Mesothelial cell of epicardium (in vitro differentiated cells): Measurements from ENCODE around the gene RIPPLY3. TPM values are rescaled to one million over a fixed set of nuclear protein-coding genes. Genes with fewer than 3 reads are reported as not detected.
A peak's percentile ranks its signal among the peaks of the same experiment; 100 is the strongest.

ENCODE experiments used
- DNase-seq, 2 experiments: peaks; one replicate each; pipeline ENCODE4 v3.0.0; 2021; ENCODE audit warnings: low spot score in 2 of 2; ENCODE audit not compliant: unreplicated experiment in 2 of 2
- H3K27ac Mint-ChIP-seq: 2 replicates; pipeline ENCODE4 v1.8.0; 2021; ENCODE audit warnings: mixed read lengths
- H3K27me3 Mint-ChIP-seq: 2 replicates; pipeline ENCODE4 v1.8.0; 2021; ENCODE audit warnings: low read depth, mixed read lengths
- H3K36me3 Mint-ChIP-seq: 2 replicates; pipeline ENCODE4 v1.8.0; 2021; ENCODE audit warnings: mixed read lengths
- H3K4me1 Mint-ChIP-seq: 2 replicates; pipeline ENCODE4 v1.8.0; 2021; ENCODE audit warnings: mixed read lengths
- H3K4me3 Mint-ChIP-seq: 2 replicates; pipeline ENCODE4 v1.8.0; 2021; ENCODE audit warnings: mild to moderate bottlenecking, moderate library complexity, mixed read lengths
- H3K9me3 Mint-ChIP-seq: 2 replicates; pipeline ENCODE4 v1.8.0; 2021; ENCODE audit warnings: mixed read lengths
- CTCF ChIP-seq: fragments of 200-600 bp; sonication (generic); IDR thresholded peaks from one replicate; pipeline ENCODE4 v1.5.0; 2021; ENCODE audit warnings: antibody characterized with exemption; ENCODE audit not compliant: unreplicated experiment
- total RNA-seq: library from RNA; stranded (reverse); gene quantifications from 3 replicates; pipeline ENCODE4 v1.2.1, GENCODE V29; 2021

Gene RIPPLY3
- total RNA-seq, 1 donor from 2014 or later: 0.54 TPM

GRCh38 chr21:37005548-37006485 is 685 bp upstream of the RIPPLY3 start:
- Mint-ChIP-seq H3K4me1 (peaks cover 7% of the 10 kb centered on the region), H3K36me3 (no peaks in the 10 kb centered on the region)

GRCh38 chr21:37008724-37009123 is 2.2 kb downstream of the RIPPLY3 start:
- peaks cover 7% of the 10 kb centered on the region for H3K4me1 Mint-ChIP-seq
- no peak for TF ChIP-seq CTCF
- H3K4me3 Mint-ChIP-seq: no peak overlapping the region
- H3K9me3 Mint-ChIP-seq: no peaks in the 10 kb centered on the region
- H3K27me3 Mint-ChIP-seq: peaks cover 53% of the 10 kb centered on the region
- no peak for DNase-seq
- no peak overlapping the region for H3K27ac Mint-ChIP-seq
- no peaks in the 10 kb centered on the region for H3K36me3 Mint-ChIP-seq

More at GRCh38 chr21:37005548-37006485, 685 bp upstream of the RIPPLY3 start:
- Mint-ChIP-seq H3K9me3 (no peaks in the 10 kb centered on the region), H3K4me3 (peak overlapping the region; percentile 56), H3K27ac (no peak overlapping the region), H3K27me3 (peaks cover 61% of the 10 kb centered on the region)
- DNase-seq: no peak
- no peak for TF ChIP-seq CTCF

GRCh38 chr21:37009740-37010341 is 3.3 kb downstream of the RIPPLY3 start:
- Mint-ChIP-seq H3K36me3 (no peaks in the 10 kb centered on the region), H3K4me1 (peaks cover 7% of the 10 kb centered on the region), H3K27ac (no peak overlapping the region), H3K27me3 (peaks cover 46% of the 10 kb centered on the region), H3K4me3 (peak overlapping the region; percentile 61), H3K9me3 (no peaks in the 10 kb centered on the region)
- TF ChIP-seq CTCF: peak; percentile 79
- DNase-seq: peak; percentile 73 to 88

- H3K9me3 Mint-ChIP-seq: no peaks in the 10 kb centered on the region
- no peaks in the 10 kb centered on the region for H3K4me1 Mint-ChIP-seq
- no peaks in the 10 kb centered on the region for H3K36me3 Mint-ChIP-seq
- no peak for DNase-seq
- no peaks in the 10 kb centered on the region for H3K27me3 Mint-ChIP-seq
- no peak overlapping the region for H3K4me3 Mint-ChIP-seq
- H3K27ac Mint-ChIP-seq: no peak overlapping the region
- no peak for TF ChIP-seq CTCF
Measured at GRCh38 chr21:37017951-37018679, 11.6 kb downstream of the RIPPLY3 start.

- Mint-ChIP-seq H3K27me3 (peaks cover 5% of the 10 kb centered on the region), H3K4me1 (peaks cover 2% of the 10 kb centered on the region), H3K27ac (no peak overlapping the region), H3K9me3 (peaks cover 5% of the 10 kb centered on the region), H3K36me3 (no peaks in the 10 kb centered on the region), H3K4me3 (no peak overlapping the region)
- TF ChIP-seq CTCF: no peak
- DNase-seq: no peak
Measured at GRCh38 chr21:37026499-37026898, 20.0 kb downstream of the RIPPLY3 start.
